Hematopoietic multipotent progenitor cell treated with erythropoietin and hydrocortisone succinate and interleukin-3 and kit ligand, for 15 days (in vitro differentiated cells): ENCODE data around the gene PTGDR2.

Experiments
- DNase-seq: peaks from one replicate; pipeline ENCODE4 v3.0.0-alpha.2; 2015; ENCODE audit warnings: low spot score

Gene PTGDR2

DNA sequence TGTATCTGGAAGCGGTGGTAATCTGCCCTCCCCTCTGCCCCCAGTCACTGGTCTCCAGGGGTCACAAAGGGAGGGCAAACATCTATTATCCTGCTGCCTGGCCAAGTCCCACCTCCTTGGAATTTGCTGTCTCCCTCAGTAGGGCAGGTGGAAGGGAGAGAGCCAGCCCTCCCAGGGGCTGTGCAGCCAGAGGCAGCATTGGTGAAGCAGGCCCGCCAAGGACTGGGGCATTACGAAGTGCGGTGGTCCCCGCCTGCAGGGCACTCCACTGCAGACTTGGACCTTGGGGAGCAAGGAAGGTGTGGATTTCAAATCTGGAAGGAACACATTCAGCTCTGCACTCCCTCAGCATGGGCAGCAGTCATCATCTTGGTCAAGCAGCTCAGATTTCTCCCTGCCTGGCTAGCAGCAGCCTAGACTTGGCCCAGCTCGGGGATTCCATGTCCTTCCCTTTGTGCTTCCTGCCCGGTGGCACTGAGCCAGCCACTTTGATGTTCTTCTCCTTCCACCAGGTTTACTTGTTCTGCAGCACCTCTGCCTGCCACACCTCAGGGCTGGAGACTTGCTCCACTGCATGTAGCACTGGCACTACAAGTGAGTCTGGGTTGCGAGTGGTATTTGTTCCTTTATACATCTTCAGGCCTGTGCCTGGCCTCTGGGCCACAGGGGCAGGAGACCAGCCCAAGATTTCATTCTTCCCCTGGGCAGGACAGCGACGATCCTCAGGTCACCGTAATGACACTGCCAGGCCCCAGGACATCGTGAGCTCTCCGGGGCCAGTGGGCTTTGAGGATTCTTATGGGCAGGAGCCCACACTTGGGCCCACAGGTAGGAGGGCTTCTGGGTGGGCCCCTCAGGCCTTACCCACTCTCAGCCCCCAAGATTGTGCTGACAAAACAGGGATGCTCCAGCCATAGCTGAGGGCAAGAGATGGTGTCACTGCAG is 18.9 kb upstream of the PTGDR2 start:
- DNase-seq: no peak

DNA sequence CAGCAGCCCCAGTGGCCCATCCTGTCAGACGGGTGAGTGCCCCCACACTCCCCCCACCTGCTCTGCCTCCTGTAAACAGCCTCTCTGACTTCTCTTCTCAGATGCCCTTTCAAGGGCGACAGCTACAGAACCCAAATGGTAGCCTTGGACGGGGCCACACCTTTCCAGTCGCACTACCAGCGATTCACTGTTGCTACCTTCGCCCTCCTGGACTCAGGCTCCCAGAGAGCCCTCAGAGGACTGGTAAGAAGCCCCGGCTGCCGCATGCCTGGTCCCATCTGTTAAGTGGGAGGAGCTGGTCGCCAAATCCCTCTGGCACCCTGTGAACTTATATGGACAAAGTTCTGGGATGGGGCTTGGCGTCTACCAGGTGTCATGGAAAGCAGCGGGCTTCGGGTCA is 17.8 kb upstream of the PTGDR2 start:
- DNase-seq: no peak

DNA sequence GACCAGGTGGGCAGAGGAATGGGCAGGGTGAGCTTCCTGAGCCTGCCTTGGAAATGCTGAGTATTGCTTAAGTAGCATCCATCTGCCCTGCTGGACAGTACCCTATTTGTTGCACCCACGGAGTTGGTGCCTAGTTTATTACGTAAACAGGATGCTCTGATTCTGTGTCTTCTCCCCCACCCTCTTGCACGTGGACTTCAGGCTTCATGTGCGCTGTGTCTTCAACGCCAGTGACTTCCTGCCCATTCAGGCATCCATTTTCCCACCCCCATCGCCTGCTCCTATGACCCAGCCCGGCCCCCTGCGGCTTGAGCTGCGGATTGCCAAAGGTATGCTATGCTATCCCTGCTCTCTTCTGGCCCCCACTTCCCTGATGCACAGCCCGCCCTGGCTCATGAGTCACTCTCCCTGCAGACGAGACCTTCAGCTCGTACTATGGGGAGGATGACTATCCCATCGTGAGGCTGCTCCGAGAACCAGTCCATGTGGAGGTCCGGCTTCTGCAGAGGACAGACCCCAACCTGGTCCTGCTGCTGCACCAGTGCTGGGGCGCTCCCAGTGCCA is 17.3 kb upstream of the PTGDR2 start:
- DNase-seq: no peak

DNA sequence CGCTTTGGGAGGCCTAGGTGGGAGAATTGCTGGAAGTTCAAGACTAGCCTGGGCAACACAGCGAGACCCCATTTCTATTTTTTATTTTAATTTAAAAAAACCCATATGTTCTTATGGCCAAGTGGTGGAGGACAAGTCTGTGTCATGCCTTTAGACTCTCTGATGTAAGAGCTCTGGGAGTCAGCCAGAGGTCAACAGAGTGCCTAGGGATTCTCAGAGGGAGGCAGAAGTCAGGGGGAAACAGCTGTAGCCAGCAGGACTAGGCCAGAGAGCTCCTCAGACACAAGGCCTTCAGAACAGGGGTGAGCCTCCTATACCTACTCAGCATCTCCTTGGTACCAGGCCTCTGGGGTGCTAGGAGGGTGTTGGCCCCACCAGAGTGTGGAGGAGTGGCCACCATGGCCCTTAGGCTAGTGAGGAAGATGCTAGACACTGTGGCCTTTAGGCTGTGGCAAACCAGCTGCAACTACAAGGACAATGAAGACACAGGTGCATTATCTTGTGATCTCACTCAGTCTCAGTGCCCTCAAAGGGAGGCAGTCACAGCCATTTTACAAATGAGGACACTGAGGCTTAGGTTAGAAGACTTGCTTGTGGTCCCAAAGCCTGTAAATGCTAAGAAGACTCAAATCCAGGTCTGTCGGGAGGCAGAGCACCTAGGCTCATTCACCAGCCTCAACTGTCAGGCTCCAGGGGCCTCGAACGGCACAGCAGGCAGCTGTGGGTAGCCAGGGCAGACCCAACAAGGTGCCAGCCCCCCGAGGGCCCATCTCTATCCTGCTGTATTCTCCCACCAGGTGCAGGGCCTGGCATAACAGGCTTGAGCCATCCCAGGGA is 16.6 kb upstream of the PTGDR2 start:
- no peak for DNase-seq

DNA sequence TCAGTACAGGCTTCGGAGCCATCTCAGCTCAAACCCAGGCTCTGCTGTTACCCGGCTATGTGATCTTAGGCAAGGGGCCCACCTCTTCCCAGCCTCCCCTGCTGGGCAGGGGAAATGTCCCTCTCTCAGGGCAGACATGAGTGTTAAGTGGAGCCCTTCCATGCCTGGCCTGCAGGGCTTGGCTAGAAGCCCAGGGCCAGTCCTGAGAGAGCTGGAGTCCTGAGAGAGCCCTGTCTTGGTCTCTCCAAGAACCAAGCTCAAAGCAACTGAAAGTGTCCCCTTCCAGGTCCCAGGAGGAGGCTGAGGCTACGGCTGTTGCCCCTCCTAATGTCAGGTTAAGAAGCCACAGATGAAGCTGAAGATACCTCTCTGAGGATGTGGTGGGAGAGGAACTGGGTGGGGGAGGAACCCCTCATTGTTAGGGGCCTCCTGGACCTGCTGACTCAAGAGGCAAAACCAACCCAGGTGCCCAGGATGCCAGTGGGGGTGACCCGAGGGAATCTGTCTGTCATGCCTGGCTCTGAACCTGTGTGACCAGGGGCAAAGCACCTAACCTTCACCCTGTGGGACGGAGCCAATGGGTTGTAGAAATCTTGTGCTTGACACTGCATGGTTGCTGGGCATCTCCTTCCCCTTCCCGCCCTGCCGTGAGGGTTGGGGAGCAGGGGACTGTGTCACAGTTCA is 15.8 kb upstream of the PTGDR2 start:
- DNase-seq: no peak

DNA sequence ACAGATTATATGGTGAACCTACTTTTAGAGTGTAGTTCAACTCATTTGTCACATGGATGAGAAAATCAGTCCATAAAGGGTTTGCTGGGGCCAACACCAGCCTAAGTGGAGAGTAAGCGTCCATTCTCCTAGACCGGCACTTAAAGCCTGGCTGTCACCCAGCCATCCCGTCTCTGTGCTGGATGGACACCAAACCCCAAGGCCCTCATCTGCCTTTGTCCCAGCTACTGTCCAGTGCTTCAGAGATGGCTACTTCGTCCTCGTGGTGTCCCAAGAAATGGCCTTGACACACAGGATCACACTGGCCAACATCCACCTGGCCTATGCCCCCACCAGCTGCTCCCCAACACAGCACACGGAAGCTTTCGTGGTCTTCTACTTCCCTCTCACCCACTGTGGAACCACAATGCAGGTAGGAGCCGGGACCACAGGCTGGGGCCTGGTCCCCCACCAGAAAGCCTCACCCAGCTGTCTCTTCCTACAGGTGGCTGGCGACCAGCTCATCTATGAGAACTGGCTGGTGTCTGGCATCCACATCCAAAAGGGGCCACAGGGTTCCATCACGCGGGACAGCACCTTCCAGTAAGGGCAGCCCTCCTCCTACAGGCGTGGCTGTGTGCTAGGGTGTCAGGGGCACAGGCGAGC is 15.1 kb upstream of the PTGDR2 start:
- no peak for DNase-seq

DNA sequence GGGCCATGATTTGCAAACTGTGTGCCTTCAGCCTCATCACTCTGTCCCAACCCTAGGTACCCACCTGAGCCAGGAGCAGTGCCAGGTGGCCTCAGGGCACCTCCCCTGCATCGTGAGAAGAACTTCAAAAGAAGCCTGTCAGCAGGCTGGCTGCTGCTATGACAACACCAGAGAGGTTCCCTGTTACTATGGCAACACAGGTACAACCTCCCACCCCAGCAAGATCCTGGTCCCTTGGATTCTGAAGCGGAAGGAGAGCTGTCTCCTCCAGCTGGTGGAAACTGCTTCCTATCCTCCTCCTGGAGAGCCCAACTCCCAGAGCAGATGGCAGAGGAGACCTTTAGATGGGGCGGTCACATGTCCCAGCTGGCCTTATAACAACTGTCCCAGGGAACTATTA is 14.5 kb upstream of the PTGDR2 start:
- no peak for DNase-seq

DNA sequence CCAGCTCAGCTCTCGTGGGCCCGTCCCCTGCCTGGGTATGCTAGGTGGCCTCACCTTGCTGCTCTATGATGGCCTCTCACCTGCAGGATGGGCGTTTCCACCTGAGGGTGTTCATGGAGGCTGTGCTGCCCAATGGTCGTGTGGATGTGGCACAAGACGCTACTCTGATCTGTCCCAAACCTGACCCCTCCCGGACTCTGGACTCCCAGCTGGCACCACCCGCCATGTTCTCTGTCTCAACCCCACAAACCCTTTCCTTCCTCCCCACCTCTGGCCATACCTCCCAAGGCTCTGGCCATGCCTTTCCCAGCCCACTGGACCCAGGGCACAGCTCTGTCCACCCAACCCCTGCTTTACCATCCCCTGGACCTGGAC is 13.7 kb upstream of the PTGDR2 start:
- DNase-seq: no peak

DNA sequence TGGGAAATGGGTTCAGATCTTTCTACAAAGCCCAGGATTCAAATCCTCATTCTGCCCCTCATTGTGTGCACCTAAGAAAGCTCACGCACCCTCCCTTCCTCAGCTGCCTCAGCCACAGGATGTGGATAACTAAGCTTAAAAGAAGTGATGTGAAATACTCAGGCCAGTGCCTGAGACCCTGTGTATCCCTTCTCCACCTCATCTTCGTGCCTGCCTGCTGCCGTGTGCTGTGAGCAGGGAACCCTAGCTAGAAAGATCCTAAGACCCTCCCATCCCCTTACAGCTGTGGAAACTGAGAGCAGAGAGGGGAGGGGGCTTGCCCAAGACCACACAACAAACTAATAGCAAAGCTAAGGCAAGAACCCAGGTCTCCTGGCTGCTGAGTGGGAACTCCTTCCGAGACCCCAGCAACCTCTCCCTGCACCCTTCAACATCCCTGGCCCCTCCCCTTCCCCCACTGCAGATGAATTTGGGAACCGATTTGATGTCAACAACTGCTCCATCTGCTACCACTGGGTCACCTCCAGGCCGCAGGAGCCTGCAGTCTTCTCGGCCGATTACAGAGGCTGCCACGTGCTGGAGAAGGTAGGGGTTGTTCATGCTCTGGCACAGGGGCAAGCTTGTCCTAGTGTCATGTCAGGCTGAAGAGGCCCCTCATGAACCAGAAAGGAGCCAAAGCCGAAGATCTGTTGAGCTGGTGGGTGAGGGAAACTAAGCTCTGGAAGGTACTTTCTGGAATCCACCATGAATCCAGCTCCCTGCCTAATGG is 13.1 kb upstream of the PTGDR2 start:
- DNase-seq: no peak

DNA sequence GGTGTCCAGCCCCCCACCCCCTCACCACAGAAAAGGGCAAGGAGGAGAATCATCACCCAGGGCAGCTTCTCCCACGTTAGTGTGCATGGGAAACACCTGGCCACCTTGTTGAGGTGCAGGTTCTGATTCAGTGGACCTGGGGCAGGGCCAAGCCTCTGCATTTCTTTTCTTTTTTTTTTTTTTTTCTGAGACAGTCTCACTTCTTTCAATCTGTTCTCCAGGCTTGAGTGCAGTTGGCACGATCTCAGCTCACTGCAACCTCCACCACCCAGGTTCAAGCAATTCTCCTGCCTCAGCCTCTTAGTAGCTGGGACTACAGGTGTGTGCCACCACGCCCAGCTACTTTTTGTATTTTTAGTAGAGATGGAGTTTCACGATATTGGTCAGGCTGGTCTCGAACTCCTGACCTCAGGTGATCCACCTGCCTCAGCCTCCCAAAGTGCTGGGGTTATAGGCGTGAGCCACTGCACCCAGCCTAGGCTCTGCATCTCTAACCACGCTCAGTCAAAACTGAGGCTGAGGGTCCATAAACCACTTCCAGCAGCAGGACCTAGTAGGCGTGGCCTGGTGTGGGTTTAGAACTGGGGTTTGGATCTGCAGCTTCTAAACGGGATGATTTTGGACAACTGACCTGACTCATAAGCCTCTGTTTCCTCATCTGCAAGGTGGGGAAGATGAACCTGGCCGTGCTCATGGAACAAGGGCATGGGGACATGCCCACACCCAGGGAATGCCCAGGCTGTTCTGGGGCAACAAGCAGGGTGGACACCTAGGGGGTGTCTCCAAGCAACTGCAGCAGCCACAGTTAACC is 12.3 kb upstream of the PTGDR2 start:
- DNase-seq: no peak

DNA sequence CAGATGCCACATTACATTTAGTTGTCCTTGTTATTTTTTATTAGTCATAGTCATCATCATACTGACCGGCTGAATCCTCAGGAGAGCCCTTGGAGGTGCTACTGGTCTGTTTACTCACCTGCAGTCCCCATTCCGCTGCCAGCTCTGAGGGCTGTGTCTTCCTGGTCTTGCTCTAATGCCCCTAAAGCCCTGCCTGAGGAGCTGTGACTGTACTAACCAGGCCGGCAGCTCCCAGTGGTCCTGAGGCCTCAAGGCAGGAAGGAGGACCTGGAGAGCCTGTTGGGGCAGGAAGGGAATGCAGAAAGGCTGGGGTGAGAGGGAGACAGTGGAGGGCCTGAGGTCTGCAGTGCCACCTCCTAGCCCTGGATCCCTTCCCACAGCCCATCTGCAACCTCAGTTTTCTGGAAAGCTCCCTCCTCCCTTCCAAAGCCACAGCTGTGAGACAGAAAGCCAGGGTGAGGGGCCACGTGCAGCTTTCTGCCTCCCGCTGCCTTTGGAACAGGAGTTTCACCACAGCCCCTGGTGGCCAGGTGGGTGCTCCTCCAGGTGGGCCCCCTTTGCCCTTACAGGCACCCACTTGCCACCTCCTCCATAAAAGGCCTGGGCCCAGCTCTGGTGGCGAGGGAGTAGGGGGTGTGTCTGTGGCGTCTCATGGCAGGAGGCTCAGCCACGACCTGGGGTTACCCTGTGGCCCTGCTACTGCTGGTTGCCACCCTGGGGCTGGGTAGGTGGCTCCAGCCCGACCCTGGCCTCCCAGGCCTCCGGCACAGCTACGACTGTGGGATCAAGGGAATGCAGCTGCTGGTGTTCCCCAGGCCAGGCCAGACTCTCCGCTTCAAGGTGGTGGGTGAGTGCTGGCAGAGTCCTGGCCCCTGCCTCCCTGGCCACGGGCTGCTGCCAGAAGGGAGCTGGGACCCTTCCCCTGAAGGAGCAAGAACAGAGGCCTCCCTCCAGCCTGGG is 11.4 kb upstream of the PTGDR2 start, which contains the start of gene ZP1:
Gene ZP1 (plus strand): TSS at position 632 of the 960 bp plus-strand sequence. CDS start 20 bp downstream, at position 652.
- no peak for DNase-seq

DNA sequence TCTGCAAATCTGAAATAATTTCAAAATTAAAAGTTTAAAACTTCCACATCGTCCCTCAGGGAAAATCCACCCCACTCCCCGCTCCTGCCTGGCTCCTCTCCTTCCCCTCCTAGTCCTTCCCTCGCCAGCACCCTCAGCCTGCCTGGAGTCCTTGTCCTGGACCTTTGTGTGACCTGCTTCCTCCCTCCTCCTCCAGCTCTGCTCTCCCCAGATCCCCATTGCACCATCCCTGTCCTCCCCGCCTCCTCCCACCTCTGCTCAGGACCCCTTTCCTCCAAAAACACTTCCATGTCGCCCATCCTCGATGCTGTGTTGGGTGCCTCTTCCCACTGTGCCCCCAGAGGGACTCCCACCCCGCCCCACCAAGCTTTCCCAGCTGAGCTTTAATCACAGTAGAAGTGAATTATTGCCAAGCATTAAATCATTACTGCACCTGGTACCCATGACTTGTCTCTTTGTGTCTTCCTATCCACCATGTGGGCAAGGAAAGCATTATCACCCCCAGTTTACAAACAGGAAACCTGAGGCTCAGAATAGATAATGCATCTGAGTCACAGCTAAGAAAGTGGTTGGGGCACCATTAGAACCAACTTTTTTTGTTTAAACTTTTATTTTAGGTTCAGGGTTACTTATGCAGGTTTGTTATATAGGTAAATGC is 9.2 kb upstream of the PTGDR2 start:
- DNase-seq: no peak

DNA sequence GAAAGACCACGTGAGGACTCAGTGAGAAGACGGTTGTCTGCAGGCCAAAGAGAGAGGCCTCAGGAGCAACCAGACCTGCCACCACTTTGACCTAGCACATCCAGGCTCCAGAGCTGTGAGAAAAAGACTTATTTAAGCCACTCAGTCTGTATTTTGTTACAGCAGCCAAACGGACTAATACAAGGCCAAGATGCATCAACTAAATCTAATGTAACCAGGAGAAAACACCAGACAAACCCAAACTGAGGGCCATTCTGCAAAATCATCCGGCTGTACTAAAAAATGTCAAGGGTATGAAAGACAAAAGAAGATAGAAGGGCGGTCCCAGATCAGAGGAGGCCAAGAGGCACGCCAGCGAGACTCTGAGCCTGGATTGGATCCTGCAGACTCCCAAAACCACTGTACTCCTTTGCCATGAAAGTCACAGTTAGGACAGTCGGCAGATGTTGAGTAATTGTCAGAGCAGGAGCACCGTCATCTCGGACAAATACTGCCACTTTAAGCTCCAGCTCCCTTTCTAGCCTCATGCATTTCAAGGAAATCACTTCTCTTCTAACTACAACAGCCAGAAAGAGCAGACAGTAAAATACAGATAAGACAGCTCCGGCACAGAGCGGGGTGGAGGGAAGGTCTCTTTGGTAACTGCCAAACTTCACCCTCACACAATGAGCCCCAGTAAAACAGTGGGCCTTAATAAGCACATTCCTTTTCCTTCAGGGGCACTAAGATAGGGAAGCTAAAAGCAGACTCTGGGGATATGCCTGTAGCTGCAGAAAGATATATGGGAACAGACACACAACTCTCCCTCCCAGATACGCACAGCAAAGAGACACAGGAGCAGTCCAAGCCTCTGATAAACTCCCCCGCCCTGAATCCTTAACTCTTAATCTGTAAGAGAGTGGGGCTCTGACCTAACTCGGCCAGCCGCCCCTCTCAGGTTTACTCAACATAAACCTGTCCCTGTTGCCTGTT is 8.1 kb upstream of the PTGDR2 start:
- no peak for DNase-seq

DNA sequence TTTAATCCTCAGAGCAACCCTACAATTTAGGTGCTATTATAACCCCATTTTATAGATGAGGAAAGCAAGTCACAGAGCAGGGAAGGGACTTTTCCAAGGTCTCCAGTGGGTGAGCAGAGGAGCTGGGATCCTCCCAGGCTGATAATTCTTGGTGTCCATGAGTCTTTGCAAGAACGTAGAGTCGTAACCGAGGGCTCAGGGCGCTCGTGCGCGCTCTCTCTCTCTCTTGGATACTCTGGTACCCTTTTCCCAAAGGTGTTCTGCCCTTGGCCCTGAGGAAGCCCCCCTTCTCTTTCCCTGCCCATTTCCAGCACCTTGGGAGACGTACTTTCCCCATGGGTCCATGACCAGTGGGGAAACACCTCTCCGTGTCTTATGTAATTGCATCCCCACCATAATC is 6.4 kb upstream of the PTGDR2 start:
- DNase-seq: no peak

DNA sequence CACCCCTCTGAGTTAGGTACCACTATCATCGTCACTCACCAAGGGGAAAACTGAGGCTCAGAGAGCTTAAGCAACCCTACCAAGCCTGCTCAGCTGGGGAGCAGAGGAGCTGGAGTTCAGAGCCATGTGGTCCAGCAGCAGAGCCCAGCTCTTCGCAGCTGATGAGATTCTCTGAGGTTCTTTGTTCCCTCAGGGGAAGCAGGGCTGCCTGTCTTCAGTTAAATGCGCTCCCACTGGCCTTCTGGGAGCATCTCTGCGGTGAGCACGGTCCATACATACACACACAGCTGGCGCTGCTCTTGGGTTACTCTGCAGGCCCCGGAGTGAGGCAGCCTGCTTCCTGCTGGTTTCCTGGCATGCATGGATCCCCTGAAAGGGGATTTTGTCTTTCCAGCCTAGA is 5.2 kb upstream of the PTGDR2 start:
- DNase-seq: no peak

DNA sequence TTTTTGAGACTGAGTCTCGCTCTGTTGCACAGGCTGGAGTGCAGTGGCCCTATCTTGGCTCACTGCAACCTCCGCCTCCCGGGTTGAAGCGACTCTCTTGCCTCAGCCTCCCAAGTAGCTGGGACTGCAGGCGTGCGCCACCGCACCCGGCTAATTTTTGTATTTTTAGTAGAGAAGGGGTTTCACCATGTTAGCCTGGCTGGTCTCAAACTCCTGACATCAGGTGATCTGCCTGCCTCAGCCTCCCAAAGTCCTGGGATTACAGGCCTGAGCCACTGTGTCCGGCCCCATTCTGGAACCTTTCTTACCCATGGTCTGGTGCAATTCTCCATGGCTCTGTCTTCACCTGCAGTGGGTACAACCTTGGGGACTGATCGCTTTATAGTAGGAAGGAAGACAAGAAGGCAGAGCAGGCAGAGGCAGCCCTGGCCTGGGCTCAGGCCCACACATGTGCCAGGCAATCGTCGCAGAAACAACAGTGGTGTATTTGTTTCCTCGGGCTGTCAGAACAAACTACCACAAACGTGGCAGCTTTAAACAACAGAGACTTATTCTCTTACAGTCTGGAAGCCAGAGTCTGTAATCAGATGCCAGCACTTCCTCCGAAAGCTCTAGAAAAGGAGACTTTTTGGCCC is 4.0 kb upstream of the PTGDR2 start:
- no peak for DNase-seq
